ENCODE data around the gene FAM76A. TPM values are rescaled to one million over a fixed set of nuclear protein-coding genes. Genes with fewer than 3 reads are reported as not detected.

The FAM76A gene
- total RNA-seq, 6 experiments from 2014 or later, result 3.5 to 7.4 (median 4.9) TPM

GRCh38 chr1:27811741-27812500 lies 86.2 kb downstream of the FAM76A start:
- TF ChIP-seq POLR2A (IDR thresholded peaks at IDR 0.05) (no peak), CTCF (IDR thresholded peaks at IDR 0.05) (no peak)
- Histone ChIP-seq H3K4me1 (peaks cover 0 to 2% (median 0%) of the 10 kb centered on the region in 4 donors), H3K36me3 (peaks cover 0 to 18% (median 3%) of the 10 kb centered on the region in 4 donors), H3K4me3 (no peak overlapping the region), H3K9me3 (no peaks in the 10 kb centered on the region), H3K27me3 (no peaks in the 10 kb centered on the region), H3K27ac (no peak overlapping the region)
- intact Hi-C loops (cut with DNase I), result no loop called here
- ATAC-seq (no peak), DNase-seq (no peak)
- 76% methylated on average over 6 of the region's 6 CpGs for WGBS (ENCODE audit: insufficient coverage, low coverage, low lambda C conversion rate, missing lambda C conversion rate)

Small RNA genes lying within 50 kb of the gene (small RNA-seq; reads per million reads assigned to genes)
- gene AL020997.2 (0 reads per million in 2 experiments), gene RNU6-424P (0 reads per million in 2 experiments)

Other genes starting within 250 kb of the FAM76A start
- gene WASF2, start 235.8 kb upstream of the FAM76A start, total RNA-seq, result 10 to 100 TPM; 18.4 to 38.1 (median 26.5) TPM
- 10 to 100 TPM in 3 of 6 experiments, 1 to 10 TPM in 3; 5.5 to 21.3 (median 10.9) TPM for gene AHDC1, start 121.8 kb upstream of the FAM76A start, total RNA-seq
- 1 to 10 TPM; 2.5 to 10.0 (median 6.3) TPM for gene FGR, start 90.8 kb upstream of the FAM76A start, total RNA-seq
- gene IFI6, start 53.8 kb upstream of the FAM76A start, total RNA-seq, result 10 to 100 TPM in 5 of 6 experiments, 1 to 10 TPM in 1; 9.5 to 45.7 (median 33.2) TPM
- 10 to 100 TPM; 15.2 to 32.7 (median 19.5) TPM for gene STX12, start 47.3 kb downstream of the FAM76A start, total RNA-seq
- gene PPP1R8, start 104.8 kb downstream of the FAM76A start, total RNA-seq, result 10 to 100 TPM; 12.4 to 18.6 (median 13.0) TPM
- gene THEMIS2, start 146.6 kb downstream of the FAM76A start, total RNA-seq, result 10 to 100 TPM in 1 of 6 experiments, 1 to 10 TPM in 5; 3.3 to 14.3 (median 7.6) TPM
- 10 to 100 TPM in 5 of 6 experiments, 1 to 10 TPM in 1; 10.0 to 17.6 (median 11.8) TPM for gene RPA2, start 188.6 kb downstream of the FAM76A start, total RNA-seq
- gene SMPDL3B, start 209.0 kb downstream of the FAM76A start, total RNA-seq, result 1 to 10 TPM in 1 of 6 experiments, under 1 TPM in 3, not detected in 2; 0.14 to 1.1 (median 0.49) TPM
- 1 to 10 TPM; 5.5 to 8.7 (median 7.1) TPM for gene XKR8, start 234.0 kb downstream of the FAM76A start, total RNA-seq

Measured in right lobe of liver (tissue), 6 donors.